Measurements from ENCODE around the gene HSPA4.

The HSPA4 gene

DNA sequence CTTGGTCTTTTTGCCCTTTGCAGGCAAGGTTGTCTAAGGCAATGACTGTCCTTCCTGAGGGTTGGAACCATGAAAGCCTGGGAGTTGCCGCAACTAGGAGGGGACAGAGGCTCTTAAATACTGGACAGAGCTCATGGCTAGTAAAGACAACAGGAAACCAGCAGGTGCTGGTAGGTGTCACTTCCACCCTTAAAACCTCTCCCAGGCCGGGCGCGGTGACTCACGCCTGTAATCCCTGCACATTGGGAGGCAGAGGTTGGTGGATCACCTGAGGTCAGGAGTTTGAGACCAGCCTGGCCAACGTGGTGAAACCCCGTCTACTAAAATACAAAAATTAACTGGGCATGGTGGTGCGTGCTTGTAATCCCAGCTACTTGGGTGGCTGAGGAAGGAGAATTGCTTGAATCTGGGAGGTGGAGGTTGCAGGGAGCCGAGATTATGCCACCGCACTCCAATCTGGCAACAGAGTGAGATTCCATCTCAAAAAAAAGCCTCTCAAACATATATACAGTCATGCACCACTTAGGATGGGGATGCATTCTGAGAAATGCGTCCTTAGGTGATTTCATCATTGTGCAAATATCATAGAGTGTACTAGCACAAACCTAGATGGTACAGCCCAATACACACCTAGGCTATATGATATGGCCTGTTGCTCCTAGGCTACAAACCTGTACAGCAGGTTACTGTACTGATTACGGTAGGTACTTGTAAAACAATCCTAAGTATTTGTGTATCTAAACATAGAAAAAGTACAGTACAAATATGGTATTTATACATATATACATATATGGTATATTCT lies 102.7 kb downstream of the HSPA4 start:
- DNase-seq (ENCODE audit: low spot score) = no peak
- no peak for FAIRE-seq

GRCh38 chr5:133155326-133155969 lies 103.6 kb downstream of the HSPA4 start:
- FAIRE-seq = no peak

More at GRCh38 chr5:133155326-133155969, 103.6 kb downstream of the HSPA4 start:
- no peak for DNase-seq (ENCODE audit: low spot score)

Data from urothelium cell line (cell line).